ENCODE data around the gene PCBP3.

Gene PCBP3

DNA sequence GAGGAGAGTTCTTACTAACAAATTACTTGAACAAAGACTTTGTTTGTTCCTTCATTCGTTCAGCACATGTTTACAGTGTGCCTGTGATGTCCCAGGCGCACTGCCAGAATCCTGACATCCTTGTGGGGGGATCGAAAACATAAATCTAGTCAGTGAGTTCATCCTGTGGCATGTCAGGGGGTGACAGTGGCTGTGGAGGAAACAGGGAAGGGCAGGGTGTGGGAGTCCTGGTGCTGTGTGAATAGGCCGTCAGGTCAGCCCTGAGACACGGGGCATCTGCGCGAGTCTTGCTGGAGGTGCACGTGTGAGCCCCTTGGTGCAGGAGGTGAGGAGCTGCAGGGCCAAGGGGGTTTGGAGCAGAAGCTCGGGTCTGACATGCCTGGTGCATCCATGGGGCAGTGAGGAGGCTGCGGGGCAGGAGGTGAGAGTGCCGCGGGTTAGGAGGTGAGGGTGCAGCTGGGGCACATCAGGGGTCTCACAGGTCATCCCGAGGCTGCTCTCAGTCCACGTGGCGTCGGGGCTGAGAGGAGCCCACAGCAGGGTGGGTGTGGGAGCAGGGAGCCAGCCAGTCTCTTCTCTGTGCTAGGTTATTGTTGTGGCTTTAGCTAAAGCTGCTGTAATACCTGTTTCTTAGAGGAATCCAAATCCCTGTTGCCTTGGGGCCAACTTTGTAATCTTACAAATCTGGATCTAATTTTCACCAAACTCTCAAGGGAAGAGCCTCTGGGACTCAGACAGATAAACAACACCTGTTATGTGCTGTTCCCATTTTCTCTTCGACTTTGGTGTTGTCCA, 93.4 kb downstream of the PCBP3 start:
- in situ Hi-C loops (cut with HindIII; ENCODE audit: low pct_unique_long_range_greater_than_20kb, low sequenced_read_pairs) = no loop called here
- TF ChIP-seq JUND (IDR thresholded peaks at IDR 0.05; ENCODE audit: low read depth) = no peak
- no peak for DNase-seq (ENCODE audit: low read depth in 1 of 2, low spot score in 1 of 2)

DNA sequence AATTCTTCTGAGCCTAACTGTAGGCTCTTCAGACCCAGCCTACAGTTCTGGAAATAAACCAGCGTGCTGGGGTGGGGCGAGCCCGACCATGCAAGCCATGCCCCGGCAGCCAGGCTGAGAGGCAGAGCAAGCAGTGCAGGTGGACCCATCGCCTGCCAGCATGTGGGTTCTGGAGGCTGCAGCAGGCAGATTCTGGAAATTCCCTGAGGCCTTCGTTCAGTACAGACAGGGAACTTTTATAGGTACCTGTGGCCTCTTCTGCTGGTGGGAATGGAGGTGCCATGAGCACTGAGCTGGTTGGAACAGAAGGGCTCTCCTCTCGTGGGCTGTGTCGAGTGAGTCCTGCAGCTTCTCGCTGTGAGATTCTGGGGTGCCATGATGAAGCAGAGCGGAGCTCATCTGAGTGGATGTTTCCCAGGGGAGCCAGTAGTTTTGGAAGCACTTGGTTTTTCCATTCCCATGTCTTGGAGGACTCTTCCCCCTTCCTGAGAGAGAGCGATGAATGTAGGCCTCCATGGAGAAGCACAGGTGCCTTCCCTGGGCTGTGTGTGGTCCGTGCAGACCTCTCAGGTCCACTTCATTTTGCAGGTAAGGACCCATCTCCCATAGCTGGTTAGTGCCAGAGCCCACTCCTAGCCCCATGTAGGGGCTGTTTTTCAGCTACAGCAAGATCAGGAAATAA, 94.1 kb downstream of the PCBP3 start:
- no peak for TF ChIP-seq JUND (IDR thresholded peaks at IDR 0.05; ENCODE audit: low read depth)
- no peak for DNase-seq (ENCODE audit: low read depth in 1 of 2, low spot score in 1 of 2)
- in situ Hi-C loops (cut with HindIII; ENCODE audit: low pct_unique_long_range_greater_than_20kb, low sequenced_read_pairs) = no loop called here

DNA sequence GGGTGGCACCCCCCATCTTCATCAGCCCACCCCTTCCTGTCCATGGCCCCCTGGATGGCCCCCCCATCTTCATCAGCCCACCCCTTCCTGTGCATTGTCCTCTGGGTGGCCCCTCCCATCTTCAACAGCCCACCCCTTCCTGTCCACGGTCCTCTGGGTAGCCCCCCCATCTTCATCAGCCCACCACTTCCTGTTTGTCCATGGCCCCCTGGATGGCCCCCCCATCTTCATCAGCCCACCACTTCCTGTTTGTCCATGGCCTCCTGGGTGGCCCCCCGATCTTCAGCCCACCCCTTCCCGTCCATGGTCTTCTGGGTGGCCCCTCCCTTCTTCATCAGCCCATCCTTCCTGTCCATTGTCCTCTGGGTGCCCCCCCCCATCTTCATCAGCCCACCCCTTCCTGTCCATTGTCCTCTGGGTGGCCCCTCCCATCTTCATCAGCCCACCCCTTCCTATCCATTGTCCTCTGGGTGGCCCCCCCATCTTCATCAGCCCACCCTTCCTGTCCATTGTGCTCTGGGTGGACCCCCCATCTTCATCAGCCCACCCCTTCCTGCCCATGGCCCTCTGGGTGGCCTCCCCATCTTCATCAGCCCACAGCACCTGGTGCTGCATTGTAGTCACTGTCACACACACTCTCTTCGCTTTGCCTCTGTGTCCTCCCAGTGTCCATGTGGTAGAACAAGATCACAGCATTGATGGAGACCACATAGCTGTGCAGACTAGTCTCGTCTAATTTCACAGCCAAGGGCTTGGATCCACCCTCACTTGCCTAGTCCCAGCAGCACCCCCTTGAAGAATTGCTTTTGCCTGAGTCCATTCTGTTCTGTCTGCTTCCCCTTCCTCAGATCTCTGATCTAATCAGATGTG, 95.9 kb downstream of the PCBP3 start:
- in situ Hi-C loops (cut with HindIII; ENCODE audit: low pct_unique_long_range_greater_than_20kb, low sequenced_read_pairs) = no loop called here
- no peak for DNase-seq (ENCODE audit: low read depth in 1 of 2, low spot score in 1 of 2)
- TF ChIP-seq JUND (IDR thresholded peaks at IDR 0.05; ENCODE audit: low read depth) = no peak

DNA sequence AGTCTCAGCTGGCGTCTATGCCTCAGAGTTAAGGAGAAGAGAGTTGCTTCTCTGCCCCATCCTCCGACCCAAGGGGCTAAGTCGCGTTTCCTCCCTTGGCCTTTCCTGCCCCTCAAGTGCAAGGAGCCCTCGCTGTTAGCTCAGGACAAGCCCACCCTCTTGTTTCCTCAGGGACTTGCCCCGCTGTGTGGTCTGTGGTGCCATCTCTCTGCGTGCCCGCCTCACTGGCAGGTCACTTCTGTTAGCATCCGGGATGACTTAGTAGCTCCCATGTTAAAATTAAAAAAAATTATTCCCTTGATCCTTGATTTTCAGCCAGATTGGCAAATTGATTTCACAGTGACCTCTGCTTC, 96.5 kb downstream of the PCBP3 start:
- DNase-seq (ENCODE audit: low read depth in 1 of 2, low spot score in 1 of 2) = no peak
- TF ChIP-seq JUND (IDR thresholded peaks at IDR 0.05; ENCODE audit: low read depth) = no peak
- in situ Hi-C loops (cut with HindIII; ENCODE audit: low pct_unique_long_range_greater_than_20kb, low sequenced_read_pairs) = no loop called here

DNA sequence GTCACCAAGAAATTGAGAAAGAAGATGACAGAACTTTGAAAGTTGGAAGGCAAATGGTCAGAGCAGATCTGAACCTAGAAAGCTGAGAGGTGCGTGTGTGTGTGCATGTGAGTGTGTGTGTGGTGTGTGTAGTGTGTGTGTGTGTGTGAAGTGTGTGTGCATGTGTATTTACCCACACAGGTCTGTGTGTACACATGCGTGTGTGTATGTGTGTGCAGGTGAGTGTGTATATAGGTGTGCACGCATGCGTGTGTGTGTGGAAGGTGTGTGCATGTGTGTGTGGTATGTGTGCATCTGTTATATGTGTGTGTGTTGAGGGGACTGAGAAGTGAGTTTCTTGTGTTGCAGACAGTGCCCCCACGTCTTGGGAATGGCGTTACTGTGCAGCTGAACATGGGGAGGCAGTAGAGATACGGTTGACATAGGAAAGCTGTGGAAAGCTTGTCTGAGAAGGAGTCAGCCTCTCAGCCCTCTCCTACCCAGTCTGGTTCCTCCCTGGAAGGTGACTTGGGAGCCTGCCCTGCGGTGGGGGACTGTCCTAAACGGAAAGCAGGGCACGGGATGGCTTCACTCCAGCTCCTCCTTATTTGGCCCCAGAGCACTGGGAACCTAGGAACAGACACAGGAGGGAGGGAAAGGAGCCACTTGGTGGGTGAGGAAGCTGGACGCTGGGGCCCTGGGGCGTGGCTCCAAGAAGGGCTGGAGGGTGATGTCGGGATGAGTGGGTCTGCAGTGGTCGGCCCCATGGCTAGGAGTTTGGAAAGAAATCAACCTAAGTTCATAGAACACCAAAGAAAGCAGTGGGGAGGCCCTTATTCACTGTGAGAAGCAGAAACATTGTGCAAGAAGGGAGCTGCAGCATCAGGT, 97.2 kb downstream of the PCBP3 start:
- in situ Hi-C loops (cut with HindIII; ENCODE audit: low pct_unique_long_range_greater_than_20kb, low sequenced_read_pairs) = no loop called here
- TF ChIP-seq JUND (IDR thresholded peaks at IDR 0.05; ENCODE audit: low read depth) = no peak
- no peak for DNase-seq (ENCODE audit: low read depth in 1 of 2, low spot score in 1 of 2)

DNA sequence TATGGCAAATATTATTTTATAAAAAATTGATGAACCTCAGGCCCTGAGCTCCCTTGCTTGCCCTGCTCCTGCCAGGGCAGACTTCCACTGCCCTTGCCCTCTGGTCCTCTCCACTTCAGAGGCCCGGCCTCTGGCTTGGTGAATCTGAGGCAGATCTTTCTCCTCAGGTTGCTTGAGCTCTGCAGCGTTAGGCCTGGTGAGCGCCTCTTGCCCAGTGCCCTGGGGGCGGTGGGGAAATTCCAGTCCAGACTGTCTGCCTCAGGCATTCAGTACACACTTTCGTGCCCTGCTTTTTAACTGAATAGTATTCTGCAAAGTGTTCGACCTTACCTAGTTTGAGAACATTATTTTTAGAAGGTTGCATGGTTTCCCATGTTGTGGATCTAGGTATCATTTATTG, 98.2 kb downstream of the PCBP3 start:
- no peak for TF ChIP-seq JUND (IDR thresholded peaks at IDR 0.05; ENCODE audit: low read depth)
- DNase-seq (ENCODE audit: low read depth in 1 of 2, low spot score in 1 of 2) = no peak
- in situ Hi-C loops (cut with HindIII; ENCODE audit: low pct_unique_long_range_greater_than_20kb, low sequenced_read_pairs) = no loop called here

DNA sequence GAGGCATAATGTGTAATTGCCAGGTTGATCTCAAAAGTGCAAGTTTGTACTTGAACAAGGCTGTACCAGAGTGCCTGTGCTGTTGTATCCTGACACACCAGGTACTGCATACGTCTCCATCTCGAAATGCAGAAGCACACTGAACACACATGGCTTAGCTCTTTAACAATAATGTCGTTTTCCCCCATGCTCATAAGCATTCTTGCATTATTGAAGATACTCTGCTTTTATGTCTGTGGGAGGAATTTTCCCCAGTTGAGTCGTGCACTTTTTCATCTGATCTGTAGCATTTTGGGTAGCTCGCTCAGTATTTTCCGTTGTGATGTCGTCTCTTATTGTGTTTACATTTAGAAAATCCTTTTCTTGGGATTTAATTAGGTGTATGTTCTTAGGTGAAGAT, 98.7 kb downstream of the PCBP3 start:
- in situ Hi-C loops (cut with HindIII; ENCODE audit: low pct_unique_long_range_greater_than_20kb, low sequenced_read_pairs) = no loop called here
- no peak for DNase-seq (ENCODE audit: low read depth in 1 of 2, low spot score in 1 of 2)
- TF ChIP-seq JUND (IDR thresholded peaks at IDR 0.05; ENCODE audit: low read depth) = no peak

DNA sequence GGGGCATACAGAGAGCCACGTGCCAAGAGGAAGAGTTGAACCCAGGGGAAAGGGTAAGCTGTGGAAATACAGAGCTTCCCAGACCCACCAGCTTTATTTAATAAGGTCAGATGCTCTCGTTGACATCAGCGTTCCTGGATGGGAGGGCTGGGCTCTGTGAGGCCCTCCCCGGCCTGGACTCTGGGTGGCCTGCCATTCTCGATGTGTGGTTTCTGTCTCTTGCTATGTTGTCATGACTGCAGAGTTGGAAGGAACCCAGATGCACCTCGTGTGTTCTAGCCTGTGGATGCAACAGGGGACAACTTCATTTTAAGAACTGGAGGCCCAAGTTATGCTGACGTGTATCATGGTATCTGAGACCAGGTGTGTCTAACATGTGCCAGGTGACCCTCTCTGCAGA, 101.7 kb downstream of the PCBP3 start:
- in situ Hi-C loops (cut with HindIII; ENCODE audit: low pct_unique_long_range_greater_than_20kb, low sequenced_read_pairs) = no loop called here
- no peak for TF ChIP-seq JUND (IDR thresholded peaks at IDR 0.05; ENCODE audit: low read depth)
- no peak for DNase-seq (ENCODE audit: low read depth in 1 of 2, low spot score in 1 of 2)

DNA sequence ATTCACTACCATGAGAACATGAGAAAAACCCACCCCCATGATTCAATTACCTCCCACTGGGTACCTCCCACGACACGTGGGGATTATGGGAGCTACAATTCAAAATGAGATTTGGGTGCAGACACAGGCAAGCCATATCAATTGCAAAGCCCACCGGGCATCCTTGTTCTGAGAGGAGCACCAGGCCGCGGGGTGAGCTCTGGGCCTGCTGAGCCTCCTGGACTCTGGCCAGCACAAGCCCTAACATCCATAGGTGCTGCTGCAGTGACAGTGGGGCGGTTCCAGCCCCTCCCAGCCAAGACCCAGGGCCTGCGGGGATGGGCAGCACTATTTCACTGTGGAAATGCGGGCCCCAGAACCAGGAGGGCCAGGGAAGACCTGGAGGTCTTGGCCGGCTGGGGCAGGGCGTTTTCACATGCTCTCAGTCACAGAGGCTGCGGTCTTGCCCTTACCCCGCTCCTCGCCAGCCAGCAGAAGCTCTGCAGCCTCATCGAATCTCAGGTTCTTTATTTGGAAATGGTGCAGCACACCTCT, 103.8 kb downstream of the PCBP3 start:
- no peak for TF ChIP-seq JUND (IDR thresholded peaks at IDR 0.05; ENCODE audit: low read depth)
- no peak for DNase-seq (ENCODE audit: low read depth in 1 of 2, low spot score in 1 of 2)
- in situ Hi-C loops (cut with HindIII; ENCODE audit: low pct_unique_long_range_greater_than_20kb, low sequenced_read_pairs) = no loop called here

DNA sequence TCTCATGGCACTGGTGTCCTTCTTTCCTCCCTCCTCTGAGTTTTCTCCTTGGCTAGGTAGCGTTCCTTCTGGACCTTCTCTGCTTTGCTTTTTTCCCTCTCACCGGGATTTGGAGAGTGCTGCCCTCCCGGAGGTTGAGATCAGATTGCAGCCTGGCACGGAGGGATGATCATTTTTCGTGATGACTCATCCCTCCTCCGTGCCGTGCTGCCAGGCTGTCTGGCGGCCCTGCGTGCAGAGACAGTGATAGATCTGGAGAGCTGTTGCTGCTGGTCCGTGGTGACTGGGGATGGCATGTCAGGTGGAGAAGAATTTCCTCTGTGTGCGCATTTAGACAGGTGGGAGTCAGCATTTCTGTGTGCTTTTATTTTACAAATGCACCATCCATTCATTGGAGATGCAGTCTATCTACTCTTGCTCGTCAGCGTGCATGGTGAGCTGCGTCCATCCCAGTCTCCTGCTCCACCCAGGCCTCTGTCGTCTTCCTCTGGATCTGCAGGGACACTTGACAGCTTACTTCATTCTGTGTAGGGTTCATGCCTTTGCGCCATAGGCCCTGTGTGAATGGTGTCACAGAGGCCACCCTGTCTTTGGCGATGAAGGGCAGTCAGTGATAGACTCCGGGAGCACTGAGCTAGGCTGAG, 104.4 kb downstream of the PCBP3 start:
- TF ChIP-seq JUND (IDR thresholded peaks at IDR 0.05; ENCODE audit: low read depth) = no peak
- no peak for DNase-seq (ENCODE audit: low read depth in 1 of 2, low spot score in 1 of 2)
- in situ Hi-C loops (cut with HindIII; ENCODE audit: low pct_unique_long_range_greater_than_20kb, low sequenced_read_pairs) = no loop called here

DNA sequence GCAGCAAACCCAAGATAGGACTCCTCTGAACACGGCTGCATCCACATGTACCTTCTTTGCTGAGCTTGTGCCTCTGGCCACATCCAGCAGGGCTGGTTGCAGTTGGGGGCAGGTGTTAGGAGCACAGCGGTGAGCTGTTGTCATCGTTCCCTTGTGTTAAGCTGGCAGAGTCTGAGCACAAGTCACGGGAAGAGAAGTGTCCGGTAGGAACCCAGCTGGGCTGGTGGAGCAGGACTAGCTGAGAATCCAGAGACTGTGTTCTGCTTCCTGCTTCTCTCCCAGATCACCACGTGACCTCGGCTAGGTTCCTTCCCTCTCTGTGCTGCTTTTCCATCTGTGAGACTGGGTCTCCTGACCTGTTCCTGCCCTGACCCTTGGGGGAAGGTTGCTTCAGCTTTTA, 105.1 kb downstream of the PCBP3 start:
- TF ChIP-seq JUND (IDR thresholded peaks at IDR 0.05; ENCODE audit: low read depth) = no peak
- in situ Hi-C loops (cut with HindIII; ENCODE audit: low pct_unique_long_range_greater_than_20kb, low sequenced_read_pairs) = no loop called here
- peak in 1 of 2 experiments; percentile 46 for DNase-seq (ENCODE audit: low read depth in 1 of 2, low spot score in 1 of 2)

Data from T47D (cell line).